GM04504 (cell line): ENCODE measurements around the gene KIF16B.
A peak's percentile ranks its signal among the peaks of the same experiment; 100 is the strongest.

Source experiments
- DNase-seq: peaks from one replicate; pipeline ENCODE4 v3.0.0-alpha.2; 2012; ENCODE audit warnings: low read depth

KIF16B gene

DNA sequence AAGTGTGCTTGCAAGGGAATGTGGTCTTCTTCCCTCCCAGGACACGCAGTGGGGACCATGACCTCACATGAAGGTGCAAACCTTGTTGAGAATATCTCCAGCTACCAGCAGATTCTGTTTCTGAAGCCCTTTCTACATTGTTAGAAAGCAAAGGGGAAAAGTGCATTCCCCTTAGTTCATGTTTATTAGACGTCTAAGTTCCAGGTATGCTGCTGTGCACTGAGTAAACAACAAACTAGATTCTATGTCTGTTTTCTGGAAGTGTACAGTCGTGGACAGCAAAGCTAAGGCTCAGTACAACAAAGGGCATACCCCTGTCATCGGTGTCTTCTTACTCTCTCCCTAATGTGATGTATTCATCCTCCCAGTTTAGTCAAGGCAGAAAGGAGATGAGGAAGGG lies 178.5 kb downstream of the KIF16B start:
- DNase-seq = no peak

GRCh38 chr20:16393836-16394235 lies 179.4 kb downstream of the KIF16B start:
- no peak for DNase-seq

- no peak for DNase-seq
These were observed 180.0 kb downstream of the KIF16B start for GRCh38 chr20:16393297-16393696.

DNA sequence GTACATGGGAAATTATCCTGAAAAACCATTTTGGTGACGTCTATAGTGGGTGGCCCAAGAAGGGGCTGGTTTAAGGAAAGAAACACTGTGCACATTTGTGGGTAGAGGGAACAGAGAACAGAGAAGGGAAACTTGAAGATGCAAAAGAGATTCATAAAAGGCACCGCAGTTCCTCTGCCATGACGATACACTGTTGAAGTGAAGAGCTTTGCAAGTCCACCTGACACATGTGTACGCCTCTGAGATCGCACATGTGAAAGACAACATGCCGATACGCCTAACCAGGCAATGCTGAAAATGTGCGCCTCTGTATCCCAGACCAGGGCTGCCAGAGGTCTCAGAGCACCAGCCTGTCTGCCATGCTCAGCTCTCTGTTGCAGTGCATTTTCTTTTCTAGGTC lies 180.9 kb downstream of the KIF16B start:
- DNase-seq = no peak

- DNase-seq = no peak
These were observed 182.3 kb downstream of the KIF16B start for GRCh38 chr20:16390991-16391390.

DNA sequence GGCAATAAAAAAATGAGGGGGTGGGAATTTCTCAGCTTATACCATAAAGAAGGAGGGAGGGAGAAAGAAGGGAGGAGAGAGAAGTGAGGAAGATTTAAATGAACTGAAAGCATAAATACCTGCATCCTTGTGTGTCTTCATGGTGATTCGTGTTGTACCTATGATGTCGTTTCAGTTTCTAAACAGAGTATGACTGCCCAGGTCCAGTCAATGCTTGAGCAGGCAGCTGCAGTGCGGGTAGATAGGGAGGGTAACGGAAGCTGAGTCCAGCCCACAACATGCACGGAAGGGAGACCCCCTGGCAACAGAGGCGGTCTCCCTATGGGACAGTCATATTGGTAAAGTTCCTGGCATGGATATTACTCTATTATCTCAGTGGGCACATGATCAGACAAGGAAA lies 184.5 kb downstream of the KIF16B start:
- no peak for DNase-seq

GRCh38 chr20:16387666-16388065 lies 185.6 kb downstream of the KIF16B start:
- DNase-seq = no peak

- DNase-seq = no peak
These were observed 187.4 kb downstream of the KIF16B start for GRCh38 chr20:16385891-16386290.

GRCh38 chr20:16385462-16385861 lies 187.8 kb downstream of the KIF16B start:
- no peak for DNase-seq

DNA sequence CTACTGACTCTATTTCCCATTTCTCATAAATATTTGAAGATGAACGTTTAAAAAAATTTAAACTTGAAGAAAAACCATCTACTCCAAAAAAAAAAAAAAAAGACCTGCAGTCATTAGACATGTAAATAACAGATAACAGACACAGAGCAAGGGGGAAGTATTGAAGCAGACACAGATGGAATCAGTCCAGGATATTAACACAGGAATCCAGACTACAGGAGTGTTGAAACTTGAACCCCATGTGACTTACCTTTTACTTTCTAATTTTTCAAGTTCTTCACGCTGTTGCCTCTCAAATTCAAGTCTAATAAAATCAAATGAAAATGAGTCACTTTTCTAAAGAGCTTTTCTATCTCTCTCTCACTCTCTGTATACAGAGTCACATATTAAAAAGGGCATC lies 191.8 kb downstream of the KIF16B start:
- no peak for DNase-seq

- no peak for DNase-seq
These were observed 194.4 kb downstream of the KIF16B start for GRCh38 chr20:16378712-16379370.

DNA sequence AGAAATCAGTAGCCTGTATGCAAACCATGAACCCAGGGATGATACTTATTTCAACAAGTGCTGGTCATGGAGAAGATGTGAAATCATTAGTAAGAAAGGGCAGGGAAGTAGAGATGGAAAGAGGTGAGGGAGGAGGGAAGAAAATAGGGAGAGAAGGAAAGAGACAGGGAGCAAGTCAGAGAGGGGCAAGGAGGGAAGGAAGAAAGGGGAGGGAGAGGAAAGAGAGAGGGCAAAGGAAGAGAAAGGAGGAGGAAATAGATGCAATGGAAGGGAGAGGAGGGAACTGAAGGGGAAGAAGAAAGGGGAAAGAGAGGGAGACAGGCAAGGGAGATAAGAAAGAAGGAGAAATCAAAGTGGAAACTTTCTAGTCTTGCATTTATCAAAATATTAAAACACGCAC lies 195.1 kb downstream of the KIF16B start:
- DNase-seq = no peak

GRCh38 chr20:16369441-16369840 lies 203.8 kb downstream of the KIF16B start:
- DNase-seq = no peak

DNA sequence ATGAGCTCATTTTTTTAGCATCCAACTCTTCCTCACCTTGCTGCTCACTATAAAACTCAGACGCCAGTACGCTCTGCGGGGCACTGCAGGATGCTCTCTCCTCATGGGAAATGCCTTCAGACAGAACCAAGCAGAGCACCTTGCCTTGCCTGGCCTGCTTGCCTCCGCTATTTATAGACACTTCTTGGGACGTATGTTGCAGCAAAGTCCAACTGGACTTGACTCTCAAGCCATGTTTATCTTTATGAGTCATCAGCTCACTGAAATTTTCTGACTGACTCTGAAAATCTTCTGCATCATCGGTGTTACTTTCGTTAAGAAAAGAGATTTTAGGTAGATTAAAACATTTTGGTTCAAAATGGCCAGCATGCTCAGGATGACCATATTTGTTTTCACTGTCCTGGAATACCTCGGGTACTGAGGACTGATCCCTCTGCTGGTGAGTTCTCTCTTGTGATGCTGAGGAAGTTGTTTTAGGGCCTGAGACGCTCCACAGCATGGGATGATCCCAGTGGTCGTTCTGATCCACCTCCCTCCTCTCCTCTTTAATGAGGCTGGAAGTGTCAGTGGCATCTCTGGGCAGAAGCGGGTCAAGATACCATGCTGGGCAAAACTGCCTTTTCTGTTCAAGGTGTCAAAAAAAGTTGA lies 204.5 kb downstream of the KIF16B start:
- no peak for DNase-seq

- no peak for DNase-seq
These were observed 205.2 kb downstream of the KIF16B start for GRCh38 chr20:16367948-16368560.

DNA sequence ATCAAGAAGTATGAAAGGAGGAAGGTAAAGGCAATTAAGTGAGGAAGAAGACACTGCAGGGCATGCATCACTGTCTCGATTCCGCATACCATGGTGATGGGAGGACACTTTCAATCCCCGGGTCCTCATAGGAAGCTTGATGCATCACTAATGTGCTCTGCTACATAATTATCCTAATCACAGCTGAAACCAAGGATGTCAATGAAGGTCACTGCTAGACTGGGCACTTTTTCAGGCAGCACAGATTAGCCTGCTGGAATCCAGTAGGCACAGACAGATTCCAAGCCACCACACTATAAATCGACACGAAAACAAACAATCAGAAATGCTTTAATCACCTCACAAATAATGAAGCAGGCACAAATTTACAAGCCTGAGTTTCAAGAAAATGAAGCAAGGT lies 206.7 kb downstream of the KIF16B start:
- DNase-seq = no peak

- DNase-seq = no peak
These were observed 208.9 kb downstream of the KIF16B start for GRCh38 chr20:16364320-16364687.

DNA sequence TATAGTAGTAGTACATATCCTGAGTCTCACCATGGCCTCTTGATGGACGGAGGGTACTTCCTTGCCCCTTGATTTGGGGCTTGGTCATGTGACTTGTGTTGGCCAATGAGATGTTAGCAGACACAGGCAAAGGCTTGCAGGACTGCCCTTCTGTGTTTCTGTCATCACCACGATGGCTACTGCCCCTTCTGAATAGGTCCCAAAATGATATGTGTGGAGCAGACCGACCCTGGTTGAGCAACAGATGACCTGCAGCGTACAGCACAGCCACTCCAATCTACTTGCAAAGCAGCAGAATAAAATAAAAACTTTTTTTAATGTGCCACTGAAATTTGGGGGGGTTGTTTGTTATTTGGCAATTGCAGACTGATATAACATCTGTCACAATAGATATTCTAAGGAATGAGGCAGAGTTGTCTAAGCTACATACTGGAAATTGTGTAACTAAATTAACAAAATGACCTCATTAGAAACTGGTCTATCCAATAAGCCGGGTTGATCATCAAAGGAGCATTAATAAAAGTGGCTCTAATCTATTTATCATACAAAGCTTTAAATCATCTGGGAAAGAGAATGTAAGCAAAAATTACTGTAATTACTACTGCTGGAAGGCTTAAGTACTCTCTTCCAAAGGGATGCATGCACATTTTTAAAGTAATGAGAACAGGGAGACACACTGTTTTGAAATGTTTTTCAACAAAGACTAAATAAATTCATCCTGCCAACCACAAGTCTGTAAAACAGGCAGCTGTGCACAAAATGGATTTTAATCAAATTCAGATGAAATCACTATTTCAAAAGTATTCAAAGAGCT lies 209.5 kb downstream of the KIF16B start:
- DNase-seq = peak; percentile 10

DNA sequence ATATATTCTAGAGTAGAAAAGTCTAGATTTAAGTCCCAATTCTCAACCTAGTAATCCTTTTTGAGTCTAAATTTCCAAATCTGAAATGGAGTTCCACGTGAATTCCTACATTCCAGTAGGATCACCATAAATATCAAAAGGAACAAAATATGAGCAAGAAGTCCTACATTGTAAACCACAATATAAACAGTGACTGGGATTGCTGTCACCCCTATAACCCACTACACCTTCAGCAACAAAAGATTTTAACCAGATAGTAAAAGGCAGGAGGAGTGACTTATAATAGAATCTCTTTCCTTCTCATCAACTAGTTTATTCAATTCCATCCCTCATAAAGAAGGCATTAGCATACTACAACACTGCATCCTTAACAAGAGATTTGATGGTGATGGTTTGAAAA lies 210.6 kb downstream of the KIF16B start:
- no peak for DNase-seq

DNA sequence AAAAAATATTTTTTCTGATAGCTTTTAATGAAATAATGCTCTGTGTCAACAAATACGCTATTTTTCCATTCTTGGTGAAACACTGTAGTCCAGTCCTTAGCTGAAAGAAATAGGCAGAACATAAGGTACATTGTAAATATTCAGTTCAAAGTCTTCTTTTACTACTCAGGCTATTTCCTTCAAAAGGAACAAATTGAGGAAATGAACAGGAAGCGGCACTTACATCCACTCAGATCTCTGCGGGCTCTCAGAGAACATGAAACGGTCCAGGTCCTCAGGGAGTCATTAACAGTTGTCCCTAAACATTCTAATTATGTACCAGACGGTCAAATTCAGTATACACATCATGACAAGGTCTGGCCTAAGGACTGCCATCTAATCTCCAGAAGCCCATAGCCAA lies 212.6 kb downstream of the KIF16B start:
- DNase-seq = no peak

DNA sequence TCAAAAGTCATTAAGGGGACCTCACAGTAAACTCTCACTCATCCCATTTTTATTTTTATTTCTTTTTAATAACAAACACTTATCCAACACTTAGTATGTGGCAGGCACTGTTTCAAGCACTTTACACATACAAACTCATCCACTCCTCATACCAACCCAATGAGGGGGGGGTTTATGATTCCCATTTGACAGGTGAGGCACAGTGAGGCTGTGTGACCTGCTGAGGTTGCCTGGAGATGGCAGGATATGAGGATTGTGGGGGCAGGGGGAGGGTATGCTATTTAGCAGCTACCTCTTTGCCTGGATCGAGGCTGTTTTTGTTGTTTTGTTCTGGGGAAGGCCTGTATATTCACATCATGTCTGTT lies 219.8 kb downstream of the KIF16B start:
- no peak for DNase-seq

DNA sequence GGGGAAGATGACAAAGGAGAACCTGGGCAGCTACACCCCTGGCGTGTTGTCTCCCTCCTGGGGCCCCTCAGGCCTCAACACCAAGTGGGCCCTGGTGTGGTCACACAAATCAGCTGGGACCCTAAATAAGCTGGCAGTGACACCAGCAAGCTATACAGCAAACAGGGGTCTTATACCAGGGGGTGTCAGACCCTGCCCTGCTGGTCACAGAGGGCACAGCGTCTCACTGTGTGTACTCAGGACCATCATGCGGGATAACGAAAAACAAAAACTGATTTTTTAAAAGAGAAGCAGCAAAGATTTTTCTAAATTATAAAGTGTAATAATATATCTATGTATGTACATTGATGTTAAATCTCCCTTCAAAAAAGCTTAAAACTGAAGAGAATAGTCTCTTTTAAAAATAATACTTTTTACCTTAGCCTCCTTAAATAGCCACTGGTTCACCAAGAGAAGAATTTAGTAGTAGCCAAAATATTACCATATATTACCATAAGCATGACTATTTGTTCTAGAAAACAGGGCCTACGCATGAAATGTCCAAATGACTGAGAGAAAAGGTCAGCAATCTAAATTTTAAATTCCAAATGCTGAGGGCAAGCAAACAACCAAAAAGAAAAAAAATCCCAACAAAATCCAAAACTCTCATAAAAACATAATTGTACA lies 220.4 kb downstream of the KIF16B start:
- DNase-seq = no peak
